ENCODE measurements around the gene ERC2.

- no peak for TF ChIP-seq CTCF (IDR thresholded peaks at IDR 0.05; ENCODE audit: extremely low read depth in 1 of 2, insufficient read depth in 1 of 2, low read depth in 1 of 2, low read length in 2 of 2)
- TF ChIP-seq POLR2AphosphoS5 (IDR thresholded peaks at IDR 0.05; ENCODE audit: insufficient read depth, low read depth, low read length) = no peak
- no peak for TF ChIP-seq POLR2A (IDR thresholded peaks at IDR 0.05; ENCODE audit: low read depth, low read length)
- TF ChIP-seq JUN (IDR thresholded peaks at IDR 0.05; ENCODE audit: borderline replicate concordance, insufficient read depth, insufficient read length, low read depth) = no peak
- TF ChIP-seq EZH2 (IDR thresholded peaks at IDR 0.05; ENCODE audit: borderline replicate concordance, low read depth, low read length, severe bottlenecking) = no peak
- no peak for TF ChIP-seq MYC (IDR thresholded peaks at IDR 0.05; ENCODE audit: low read depth, low read length)
Measured at GRCh38 chr3:56147354-56147753, 320.9 kb downstream of the ERC2 start.
